HEK293T (cell line): ENCODE measurements around the gene USP17L20.
"Not testable (repeated sequence)": the region's sequence is repeated elsewhere in the genome, so short reads cannot be mapped to it uniquely, and the experiment has no call there.

Experiments used
- CTCF ChIA-PET: fragments of 350-600 bp; formaldehyde crosslinking; extraction: SDS; loops from one replicate; lab custom pipeline; 2021; ENCODE audit warnings: antibody characterized with exemption, inconsistent platforms; lab: Yijun Ruan, JAX
- POLR2A ChIA-PET: fragments of 350-600 bp; formaldehyde crosslinking; extraction: SDS; loops from one replicate; lab custom pipeline; 2020; ENCODE audit warnings: antibody characterized with exemption, inconsistent platforms; lab: Yijun Ruan, JAX
- DNase-seq: peaks from one replicate; pipeline ENCODE4 v3.0.0; 2012; ENCODE audit warnings: mixed read lengths; ENCODE audit errors: extremely low spot score

Gene USP17L20

GRCh38 chr4:9257824-9258223 is at the start of gene USP17L20:
Gene USP17L20 (plus strand): TSS chr4:9258124. CDS start chr4:9258124, 0 bp downstream.
- POLR2A ChIA-PET, CTCF ChIA-PET, DNase-seq: not testable (repeated sequence)

- POLR2A ChIA-PET, DNase-seq, CTCF ChIA-PET: not testable (repeated sequence)
These were observed 47.6 kb upstream of the USP17L20 start, which contains the start of gene USP17L10 for GRCh38 chr4:9210357-9210756. Gene USP17L10 (plus strand): TSS chr4:9210657. CDS start chr4:9210657, 0 bp downstream.

GRCh38 chr4:9214701-9215100 is 43.2 kb upstream of the USP17L20 start:
- POLR2A ChIA-PET, CTCF ChIA-PET, DNase-seq: not testable (repeated sequence)

GRCh38 chr4:9215105-9215504 is 42.8 kb upstream of the USP17L20 start, which contains the start of gene USP17L11:
Gene USP17L11 (plus strand): TSS chr4:9215405. CDS start chr4:9215405, 0 bp downstream.
- POLR2A ChIA-PET, DNase-seq, CTCF ChIA-PET: not testable (repeated sequence)

- DNase-seq, CTCF ChIA-PET, POLR2A ChIA-PET: not testable (repeated sequence)
These were observed 38.1 kb upstream of the USP17L20 start, which contains the start of gene USP17L12 for GRCh38 chr4:9219852-9220251. Gene USP17L12 (plus strand): TSS chr4:9220152. CDS start chr4:9220152, 0 bp downstream.

- POLR2A ChIA-PET, DNase-seq, CTCF ChIA-PET: not testable (repeated sequence)
These were observed 33.3 kb upstream of the USP17L20 start, which contains the start of gene USP17L13 for GRCh38 chr4:9224596-9224995. Gene USP17L13 (plus strand): TSS chr4:9224896. CDS start chr4:9224896, 0 bp downstream.

GRCh38 chr4:9230249-9230648 is 27.7 kb upstream of the USP17L20 start:
- CTCF ChIA-PET, POLR2A ChIA-PET, DNase-seq: not testable (repeated sequence)

- DNase-seq, POLR2A ChIA-PET, CTCF ChIA-PET: not testable (repeated sequence)
These were observed 23.8 kb upstream of the USP17L20 start, which contains the start of gene USP17L15 for GRCh38 chr4:9234085-9234484. Gene USP17L15 (plus strand): TSS chr4:9234385. CDS start chr4:9234385, 0 bp downstream.

- POLR2A ChIA-PET, DNase-seq, CTCF ChIA-PET: not testable (repeated sequence)
These were observed 19.5 kb upstream of the USP17L20 start for GRCh38 chr4:9238461-9238860.

- CTCF ChIA-PET, result not testable (repeated sequence)
These were observed 14.3 kb upstream of the USP17L20 start, which contains the start of gene USP17L17 for GRCh38 chr4:9243579-9243978. Gene USP17L17 (plus strand): TSS chr4:9243879. CDS start chr4:9243879, 0 bp downstream.

GRCh38 chr4:9247953-9248680 is 9.8 kb upstream of the USP17L20 start, which contains the start of gene USP17L18:
Gene USP17L18 (plus strand): TSS chr4:9248630. CDS start chr4:9248630, 0 bp downstream.
- DNase-seq, CTCF ChIA-PET, POLR2A ChIA-PET: not testable (repeated sequence)

More at GRCh38 chr4:9243579-9243978, 14.3 kb upstream of the USP17L20 start, which contains the start of gene USP17L17:
- DNase-seq, POLR2A ChIA-PET: not testable (repeated sequence)

GRCh38 chr4:9253078-9253477 is 4.8 kb upstream of the USP17L20 start, which contains the start of gene USP17L19:
Gene USP17L19 (plus strand): TSS chr4:9253378. CDS start chr4:9253378, 0 bp downstream.
- CTCF ChIA-PET, DNase-seq, POLR2A ChIA-PET: not testable (repeated sequence)

- CTCF ChIA-PET, result not testable (repeated sequence)
These were observed 4.6 kb downstream of the USP17L20 start, which contains the start of gene USP17L21 for GRCh38 chr4:9262572-9262971. Gene USP17L21 (plus strand): TSS chr4:9262872. CDS start chr4:9262872, 0 bp downstream.

GRCh38 chr4:9267319-9267718 is 9.4 kb downstream of the USP17L20 start, which contains the start of gene USP17L22:
Gene USP17L22 (plus strand): TSS chr4:9267619. CDS start chr4:9267619, 0 bp downstream.
- POLR2A ChIA-PET, CTCF ChIA-PET, DNase-seq: not testable (repeated sequence)

More at GRCh38 chr4:9262572-9262971, 4.6 kb downstream of the USP17L20 start, which contains the start of gene USP17L21:
- POLR2A ChIA-PET, DNase-seq: not testable (repeated sequence)

GRCh38 chr4:9271719-9272118 is 13.8 kb downstream of the USP17L20 start:
- DNase-seq, POLR2A ChIA-PET, CTCF ChIA-PET: not testable (repeated sequence)
